ENCODE measurements around the gene ATL2. TPM values are rescaled to one million over a fixed set of nuclear protein-coding genes. Genes with fewer than 3 reads are reported as not detected.
"Not testable (repeated sequence)": the region's sequence is repeated elsewhere in the genome, so short reads cannot be mapped to it uniquely, and the experiment has no call there.

The ATL2 gene
- total RNA-seq, 1 donor from 2014 or later: 139 TPM

DNA sequence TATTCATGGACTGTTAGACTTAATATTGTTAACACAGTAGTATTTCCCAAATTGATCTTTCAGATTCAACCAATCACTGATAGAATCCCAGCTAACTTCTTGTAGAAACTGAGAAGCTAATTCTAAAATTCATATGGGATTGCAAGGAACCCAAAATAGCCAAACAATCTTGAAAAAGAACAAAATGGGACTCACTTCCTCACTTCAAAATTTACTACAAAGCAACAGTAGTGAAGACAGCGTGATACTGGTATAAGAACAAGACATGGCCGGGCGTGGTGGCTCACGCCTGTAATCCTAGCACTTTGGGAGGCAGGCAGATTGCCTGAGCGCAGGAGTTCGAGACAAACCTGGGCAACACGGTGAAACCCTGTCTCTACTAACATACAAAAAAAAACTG, 46.3 kb downstream of the ATL2 start:
- H3K36me3 ChIP-seq (ENCODE audit: control insufficient read depth, insufficient read depth, low read length): no peaks in the 10 kb centered on the region
- TF ChIP-seq, protein P1, sequence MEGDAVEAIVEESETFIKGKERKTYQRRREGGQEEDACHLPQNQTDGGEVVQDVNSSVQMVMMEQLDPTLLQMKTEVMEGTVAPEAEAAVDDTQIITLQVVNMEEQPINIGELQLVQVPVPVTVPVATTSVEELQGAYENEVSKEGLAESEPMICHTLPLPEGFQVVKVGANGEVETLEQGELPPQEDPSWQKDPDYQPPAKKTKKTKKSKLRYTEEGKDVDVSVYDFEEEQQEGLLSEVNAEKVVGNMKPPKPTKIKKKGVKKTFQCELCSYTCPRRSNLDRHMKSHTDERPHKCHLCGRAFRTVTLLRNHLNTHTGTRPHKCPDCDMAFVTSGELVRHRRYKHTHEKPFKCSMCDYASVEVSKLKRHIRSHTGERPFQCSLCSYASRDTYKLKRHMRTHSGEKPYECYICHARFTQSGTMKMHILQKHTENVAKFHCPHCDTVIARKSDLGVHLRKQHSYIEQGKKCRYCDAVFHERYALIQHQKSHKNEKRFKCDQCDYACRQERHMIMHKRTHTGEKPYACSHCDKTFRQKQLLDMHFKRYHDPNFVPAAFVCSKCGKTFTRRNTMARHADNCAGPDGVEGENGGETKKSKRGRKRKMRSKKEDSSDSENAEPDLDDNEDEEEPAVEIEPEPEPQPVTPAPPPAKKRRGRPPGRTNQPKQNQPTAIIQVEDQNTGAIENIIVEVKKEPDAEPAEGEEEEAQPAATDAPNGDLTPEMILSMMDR (IDR thresholded peaks at IDR 0.05; ENCODE audit: insufficient read depth, low read length, severe bottlenecking): no peak
- no peaks in the 10 kb centered on the region for H3K27me3 ChIP-seq (ENCODE audit: control insufficient read depth, insufficient read depth, low read length)
- H3K4me3 ChIP-seq (ENCODE audit: low read depth, low read length): no peak overlapping the region
- FAIRE-seq (no peak), DNase-seq (ENCODE audit: low read depth) (no peak)

DNA sequence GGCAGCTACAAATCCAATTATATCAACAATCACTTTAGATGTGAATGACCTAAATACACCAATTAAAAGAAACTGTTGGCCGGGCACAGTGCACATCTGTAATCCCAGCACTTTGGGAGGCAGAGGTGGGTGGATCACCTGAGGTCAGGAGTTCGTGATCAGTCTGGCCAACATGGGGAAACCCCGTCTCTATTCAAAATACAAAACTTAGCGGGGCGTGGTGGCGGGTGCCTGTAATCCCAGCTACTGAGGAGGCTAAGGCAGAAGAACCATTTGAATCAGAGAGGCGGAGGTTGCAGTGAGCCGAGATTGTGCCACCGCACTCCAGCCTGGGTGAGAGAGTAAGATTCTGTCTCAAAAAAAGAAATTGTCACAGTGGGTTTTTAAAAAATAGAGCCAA, 49.5 kb downstream of the ATL2 start:
- TF ChIP-seq, protein P1 (IDR thresholded peaks at IDR 0.05; ENCODE audit: insufficient read depth, low read length, severe bottlenecking): no peak
- FAIRE-seq: no peak

GRCh38 chr2:38323623-38324022, 53.5 kb downstream of the ATL2 start:
- TF ChIP-seq, protein P1 (IDR thresholded peaks at IDR 0.05; ENCODE audit: insufficient read depth, low read length, severe bottlenecking): no peak
- DNase-seq (ENCODE audit: low read depth) (no peak), FAIRE-seq (no peak)
- Histone ChIP-seq H3K27me3 (ENCODE audit: control insufficient read depth, insufficient read depth, low read length) (no peaks in the 10 kb centered on the region), H3K4me3 (ENCODE audit: low read depth, low read length) (no peak overlapping the region), H3K36me3 (ENCODE audit: control insufficient read depth, insufficient read depth, low read length) (peaks cover 1% of the 10 kb centered on the region)

More for the DNA sequence above, 49.5 kb downstream of the ATL2 start:
- Histone ChIP-seq H3K4me3 (ENCODE audit: low read depth, low read length) (no peak overlapping the region), H3K27me3 (ENCODE audit: control insufficient read depth, insufficient read depth, low read length) (no peaks in the 10 kb centered on the region), H3K36me3 (ENCODE audit: control insufficient read depth, insufficient read depth, low read length) (peaks cover 1% of the 10 kb centered on the region)
- DNase-seq (ENCODE audit: low read depth): no peak

- Histone ChIP-seq H3K36me3 (ENCODE audit: control insufficient read depth, insufficient read depth, low read length) (peaks cover 3% of the 10 kb centered on the region), H3K4me3 (ENCODE audit: low read depth, low read length) (no peak overlapping the region), H3K27me3 (ENCODE audit: control insufficient read depth, insufficient read depth, low read length) (no peaks in the 10 kb centered on the region)
- FAIRE-seq: no peak
- TF ChIP-seq, protein P1 (IDR thresholded peaks at IDR 0.05; ENCODE audit: insufficient read depth, low read length, severe bottlenecking): no peak
- no peak for DNase-seq (ENCODE audit: low read depth)
Observed at GRCh38 chr2:38322224-38322914, 54.7 kb downstream of the ATL2 start.

GRCh38 chr2:38319240-38319639, 57.8 kb downstream of the ATL2 start:
- not testable (repeated sequence) for FAIRE-seq; H3K4me3 ChIP-seq (ENCODE audit: low read depth, low read length); H3K27me3 ChIP-seq (ENCODE audit: control insufficient read depth, insufficient read depth, low read length); DNase-seq (ENCODE audit: low read depth); H3K36me3 ChIP-seq (ENCODE audit: control insufficient read depth, insufficient read depth, low read length)

DNA sequence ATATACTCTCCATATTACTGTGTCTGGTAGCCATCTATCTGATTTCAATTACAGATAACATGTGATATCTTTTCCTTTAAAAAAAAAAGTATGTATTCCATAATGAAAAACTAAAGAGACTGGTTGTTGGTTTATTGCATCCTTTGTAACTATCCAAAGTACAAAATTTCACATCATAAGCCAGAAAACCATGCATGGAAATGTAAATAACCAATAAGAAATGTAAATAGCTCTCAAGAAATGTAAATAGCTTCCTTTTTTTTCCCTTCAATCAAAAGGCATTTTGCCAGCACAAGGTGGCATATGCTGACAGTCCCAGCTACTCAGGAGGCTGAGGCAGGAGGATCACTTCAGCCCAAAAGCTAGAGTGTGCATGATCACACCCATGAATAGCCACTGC, 59.3 kb downstream of the ATL2 start:
- no peak overlapping the region for H3K4me3 ChIP-seq (ENCODE audit: low read depth, low read length)
- no peaks in the 10 kb centered on the region for H3K27me3 ChIP-seq (ENCODE audit: control insufficient read depth, insufficient read depth, low read length)
- FAIRE-seq: no peak
- H3K36me3 ChIP-seq (ENCODE audit: control insufficient read depth, insufficient read depth, low read length): peaks cover 5% of the 10 kb centered on the region
- TF ChIP-seq, protein P1 (IDR thresholded peaks at IDR 0.05; ENCODE audit: insufficient read depth, low read length, severe bottlenecking): no peak
- no peak for DNase-seq (ENCODE audit: low read depth)
